ENCODE data around the gene FXYD1. TPM values are rescaled to one million over a fixed set of nuclear protein-coding genes. Genes with fewer than 3 reads are reported as not detected.

The FXYD1 gene
- total and polyA plus RNA-seq, 10 donors: 0.83 to 18.1 (median 10.8) TPM; not detected in 1

- peaks cover 7 to 46% (median 24%) of the 10 kb centered on the region in 6 donors for H3K4me1 ChIP-seq
- no peak overlapping the region for H3K27ac ChIP-seq
- WGBS, 5 donors: 10 to 18% (median 13%) methylated on average over 35 to 36 of the region's 36 CpGs
- intact Hi-C loops (cut with DNase I; ENCODE audit: low total_unique reads): loop anchor here (5.0 kb wide), 1 partner anchor 118 kb away; no protein-coding TSS in a partner anchor
- DNase-seq: no peak
- H3K4me3 ChIP-seq: peak overlapping the region in 1 of 8 donors; percentile 35
- H3K27me3 ChIP-seq (replicated peaks in 1 of 7): peaks cover 0 to 18% (median 4%) of the 10 kb centered on the region in 7 donors
- no peaks in the 10 kb centered on the region for H3K36me3 ChIP-seq
- no peaks in the 10 kb centered on the region for H3K9me3 ChIP-seq
- TF ChIP-seq POLR2A (IDR thresholded peaks at IDR 0.05) (no peak), CTCF (IDR thresholded peaks at IDR 0.05 in 8 of 11, conservative IDR thresholded peaks at IDR 0.05 in 3 of 11) (peak; percentile 30 to 78 (median 66))
These were observed 48.0 kb upstream of the FXYD1 start for GRCh38 chr19:35090506-35091214.

- intact Hi-C loops (cut with DNase I; ENCODE audit: low total_unique reads): loop anchor here (5.0 kb wide), 1 partner anchor 121 kb away; no protein-coding TSS in a partner anchor
- Histone ChIP-seq H3K4me1 (peaks cover 0 to 20% (median 12%) of the 10 kb centered on the region in 6 donors), H3K4me3 (no peak overlapping the region), H3K27ac (no peak overlapping the region), H3K36me3 (no peaks in the 10 kb centered on the region), H3K27me3 (replicated peaks in 1 of 7) (peaks cover 0 to 18% (median 4%) of the 10 kb centered on the region in 7 donors), H3K9me3 (no peaks in the 10 kb centered on the region)
- 94 to 95% (median 95%) methylated on average over 5 of the region's 5 CpGs for WGBS, 5 donors
- DNase-seq: no peak
- TF ChIP-seq POLR2A (IDR thresholded peaks at IDR 0.05) (no peak), POLR2AphosphoS5 (IDR thresholded peaks at IDR 0.05) (no peak), CTCF (IDR thresholded peaks at IDR 0.05 in 8 of 11, conservative IDR thresholded peaks at IDR 0.05 in 3 of 11) (no peak)
These were observed 45.2 kb upstream of the FXYD1 start for GRCh38 chr19:35093430-35093829.

- H3K4me3 ChIP-seq: no peak overlapping the region
- 81 to 100% (median 86%) methylated on average over 1 to 11 of the region's 11 CpGs for WGBS, 5 donors
- intact Hi-C loops (cut with DNase I; ENCODE audit: low total_unique reads): loop anchor here (5.0 kb wide), 1 partner anchor 122 kb away; no protein-coding TSS in a partner anchor
These were observed 44.5 kb upstream of the FXYD1 start for GRCh38 chr19:35093941-35094647.

More at GRCh38 chr19:35093941-35094647, 44.5 kb upstream of the FXYD1 start:
- H3K9me3 ChIP-seq: no peaks in the 10 kb centered on the region
- TF ChIP-seq POLR2AphosphoS5 (IDR thresholded peaks at IDR 0.05) (no peak), POLR2A (IDR thresholded peaks at IDR 0.05) (no peak), CTCF (IDR thresholded peaks at IDR 0.05 in 8 of 11, conservative IDR thresholded peaks at IDR 0.05 in 3 of 11) (no peak)
- peaks cover 0 to 18% (median 4%) of the 10 kb centered on the region in 7 donors for H3K27me3 ChIP-seq (replicated peaks in 1 of 7)
- no peak overlapping the region for H3K27ac ChIP-seq
- H3K4me1 ChIP-seq: peaks cover 0 to 14% (median 12%) of the 10 kb centered on the region in 6 donors
- DNase-seq: no peak
- H3K36me3 ChIP-seq: no peaks in the 10 kb centered on the region

All from spleen (tissue), 11 donors.